Measurements from ENCODE around the gene KNSTRN.

DNA sequence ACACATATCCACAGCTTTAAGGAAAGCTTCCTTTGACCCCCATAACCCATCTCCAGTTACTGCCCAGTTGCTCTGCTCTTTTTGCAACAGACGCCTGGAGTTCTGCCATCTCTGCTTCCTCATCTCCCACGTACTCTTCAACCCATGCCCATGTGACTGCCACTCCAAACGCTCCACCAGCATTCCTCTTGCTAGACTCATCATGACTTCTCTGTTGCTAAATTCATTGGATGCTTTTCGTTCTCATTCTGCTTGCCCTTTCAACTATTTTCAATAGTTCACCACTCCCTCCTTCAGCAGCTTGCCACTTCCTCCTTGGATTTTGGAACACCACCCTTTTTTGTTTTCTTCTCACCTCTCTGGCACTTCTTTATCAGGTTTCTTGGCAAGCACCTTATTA, 2.7 kb upstream of the KNSTRN start:
- TF ChIP-seq POLR2A (IDR thresholded peaks at IDR 0.05), result no peak
- TF ChIP-seq, protein P1, sequence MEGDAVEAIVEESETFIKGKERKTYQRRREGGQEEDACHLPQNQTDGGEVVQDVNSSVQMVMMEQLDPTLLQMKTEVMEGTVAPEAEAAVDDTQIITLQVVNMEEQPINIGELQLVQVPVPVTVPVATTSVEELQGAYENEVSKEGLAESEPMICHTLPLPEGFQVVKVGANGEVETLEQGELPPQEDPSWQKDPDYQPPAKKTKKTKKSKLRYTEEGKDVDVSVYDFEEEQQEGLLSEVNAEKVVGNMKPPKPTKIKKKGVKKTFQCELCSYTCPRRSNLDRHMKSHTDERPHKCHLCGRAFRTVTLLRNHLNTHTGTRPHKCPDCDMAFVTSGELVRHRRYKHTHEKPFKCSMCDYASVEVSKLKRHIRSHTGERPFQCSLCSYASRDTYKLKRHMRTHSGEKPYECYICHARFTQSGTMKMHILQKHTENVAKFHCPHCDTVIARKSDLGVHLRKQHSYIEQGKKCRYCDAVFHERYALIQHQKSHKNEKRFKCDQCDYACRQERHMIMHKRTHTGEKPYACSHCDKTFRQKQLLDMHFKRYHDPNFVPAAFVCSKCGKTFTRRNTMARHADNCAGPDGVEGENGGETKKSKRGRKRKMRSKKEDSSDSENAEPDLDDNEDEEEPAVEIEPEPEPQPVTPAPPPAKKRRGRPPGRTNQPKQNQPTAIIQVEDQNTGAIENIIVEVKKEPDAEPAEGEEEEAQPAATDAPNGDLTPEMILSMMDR (IDR thresholded peaks at IDR 0.05), result no peak
- TF ChIP-seq EP300 (IDR thresholded peaks at IDR 0.05), result no peak

Measured in ovary (tissue), 3 donors.